ENCODE results near the gene HUS1. TPM values are rescaled to one million over a fixed set of nuclear protein-coding genes. Genes with fewer than 3 reads are reported as not detected.

HUS1 gene
- total and polyA plus RNA-seq, 2 of the 8 experiments (the other 6 are each of a cell fraction or from before 2014, with no cell fraction given): 15.0 to 33.0 TPM

DNA sequence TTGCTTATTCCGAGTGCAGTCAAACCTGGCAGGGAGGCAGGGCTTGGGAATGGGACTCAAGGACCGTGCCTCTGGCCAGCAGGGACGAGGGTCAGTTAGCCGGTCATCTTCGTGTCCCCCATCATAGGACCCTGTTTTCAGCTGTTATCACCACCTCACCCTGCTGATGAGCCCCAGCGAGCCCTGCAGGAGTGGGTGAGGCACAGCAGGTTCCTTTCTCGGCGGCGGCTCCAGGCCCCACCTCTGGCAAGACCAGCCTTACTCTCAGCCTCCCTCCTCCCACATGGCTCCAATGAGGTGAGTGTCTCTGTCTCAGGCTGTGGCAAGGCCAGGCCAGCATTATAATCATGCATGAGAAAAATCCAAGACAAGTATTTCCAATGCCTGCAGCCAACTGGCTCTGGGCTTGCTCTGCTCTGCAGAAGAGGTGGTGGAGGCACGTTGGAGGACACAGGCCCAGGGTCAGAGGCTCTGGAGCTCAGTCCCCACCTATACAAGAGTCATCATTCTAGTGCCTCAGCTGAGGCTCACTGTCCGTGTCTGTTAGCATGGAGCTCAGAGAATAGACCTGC lies 46.9 kb downstream of the HUS1 start (continued):
- TF ChIP-seq, protein P1, sequence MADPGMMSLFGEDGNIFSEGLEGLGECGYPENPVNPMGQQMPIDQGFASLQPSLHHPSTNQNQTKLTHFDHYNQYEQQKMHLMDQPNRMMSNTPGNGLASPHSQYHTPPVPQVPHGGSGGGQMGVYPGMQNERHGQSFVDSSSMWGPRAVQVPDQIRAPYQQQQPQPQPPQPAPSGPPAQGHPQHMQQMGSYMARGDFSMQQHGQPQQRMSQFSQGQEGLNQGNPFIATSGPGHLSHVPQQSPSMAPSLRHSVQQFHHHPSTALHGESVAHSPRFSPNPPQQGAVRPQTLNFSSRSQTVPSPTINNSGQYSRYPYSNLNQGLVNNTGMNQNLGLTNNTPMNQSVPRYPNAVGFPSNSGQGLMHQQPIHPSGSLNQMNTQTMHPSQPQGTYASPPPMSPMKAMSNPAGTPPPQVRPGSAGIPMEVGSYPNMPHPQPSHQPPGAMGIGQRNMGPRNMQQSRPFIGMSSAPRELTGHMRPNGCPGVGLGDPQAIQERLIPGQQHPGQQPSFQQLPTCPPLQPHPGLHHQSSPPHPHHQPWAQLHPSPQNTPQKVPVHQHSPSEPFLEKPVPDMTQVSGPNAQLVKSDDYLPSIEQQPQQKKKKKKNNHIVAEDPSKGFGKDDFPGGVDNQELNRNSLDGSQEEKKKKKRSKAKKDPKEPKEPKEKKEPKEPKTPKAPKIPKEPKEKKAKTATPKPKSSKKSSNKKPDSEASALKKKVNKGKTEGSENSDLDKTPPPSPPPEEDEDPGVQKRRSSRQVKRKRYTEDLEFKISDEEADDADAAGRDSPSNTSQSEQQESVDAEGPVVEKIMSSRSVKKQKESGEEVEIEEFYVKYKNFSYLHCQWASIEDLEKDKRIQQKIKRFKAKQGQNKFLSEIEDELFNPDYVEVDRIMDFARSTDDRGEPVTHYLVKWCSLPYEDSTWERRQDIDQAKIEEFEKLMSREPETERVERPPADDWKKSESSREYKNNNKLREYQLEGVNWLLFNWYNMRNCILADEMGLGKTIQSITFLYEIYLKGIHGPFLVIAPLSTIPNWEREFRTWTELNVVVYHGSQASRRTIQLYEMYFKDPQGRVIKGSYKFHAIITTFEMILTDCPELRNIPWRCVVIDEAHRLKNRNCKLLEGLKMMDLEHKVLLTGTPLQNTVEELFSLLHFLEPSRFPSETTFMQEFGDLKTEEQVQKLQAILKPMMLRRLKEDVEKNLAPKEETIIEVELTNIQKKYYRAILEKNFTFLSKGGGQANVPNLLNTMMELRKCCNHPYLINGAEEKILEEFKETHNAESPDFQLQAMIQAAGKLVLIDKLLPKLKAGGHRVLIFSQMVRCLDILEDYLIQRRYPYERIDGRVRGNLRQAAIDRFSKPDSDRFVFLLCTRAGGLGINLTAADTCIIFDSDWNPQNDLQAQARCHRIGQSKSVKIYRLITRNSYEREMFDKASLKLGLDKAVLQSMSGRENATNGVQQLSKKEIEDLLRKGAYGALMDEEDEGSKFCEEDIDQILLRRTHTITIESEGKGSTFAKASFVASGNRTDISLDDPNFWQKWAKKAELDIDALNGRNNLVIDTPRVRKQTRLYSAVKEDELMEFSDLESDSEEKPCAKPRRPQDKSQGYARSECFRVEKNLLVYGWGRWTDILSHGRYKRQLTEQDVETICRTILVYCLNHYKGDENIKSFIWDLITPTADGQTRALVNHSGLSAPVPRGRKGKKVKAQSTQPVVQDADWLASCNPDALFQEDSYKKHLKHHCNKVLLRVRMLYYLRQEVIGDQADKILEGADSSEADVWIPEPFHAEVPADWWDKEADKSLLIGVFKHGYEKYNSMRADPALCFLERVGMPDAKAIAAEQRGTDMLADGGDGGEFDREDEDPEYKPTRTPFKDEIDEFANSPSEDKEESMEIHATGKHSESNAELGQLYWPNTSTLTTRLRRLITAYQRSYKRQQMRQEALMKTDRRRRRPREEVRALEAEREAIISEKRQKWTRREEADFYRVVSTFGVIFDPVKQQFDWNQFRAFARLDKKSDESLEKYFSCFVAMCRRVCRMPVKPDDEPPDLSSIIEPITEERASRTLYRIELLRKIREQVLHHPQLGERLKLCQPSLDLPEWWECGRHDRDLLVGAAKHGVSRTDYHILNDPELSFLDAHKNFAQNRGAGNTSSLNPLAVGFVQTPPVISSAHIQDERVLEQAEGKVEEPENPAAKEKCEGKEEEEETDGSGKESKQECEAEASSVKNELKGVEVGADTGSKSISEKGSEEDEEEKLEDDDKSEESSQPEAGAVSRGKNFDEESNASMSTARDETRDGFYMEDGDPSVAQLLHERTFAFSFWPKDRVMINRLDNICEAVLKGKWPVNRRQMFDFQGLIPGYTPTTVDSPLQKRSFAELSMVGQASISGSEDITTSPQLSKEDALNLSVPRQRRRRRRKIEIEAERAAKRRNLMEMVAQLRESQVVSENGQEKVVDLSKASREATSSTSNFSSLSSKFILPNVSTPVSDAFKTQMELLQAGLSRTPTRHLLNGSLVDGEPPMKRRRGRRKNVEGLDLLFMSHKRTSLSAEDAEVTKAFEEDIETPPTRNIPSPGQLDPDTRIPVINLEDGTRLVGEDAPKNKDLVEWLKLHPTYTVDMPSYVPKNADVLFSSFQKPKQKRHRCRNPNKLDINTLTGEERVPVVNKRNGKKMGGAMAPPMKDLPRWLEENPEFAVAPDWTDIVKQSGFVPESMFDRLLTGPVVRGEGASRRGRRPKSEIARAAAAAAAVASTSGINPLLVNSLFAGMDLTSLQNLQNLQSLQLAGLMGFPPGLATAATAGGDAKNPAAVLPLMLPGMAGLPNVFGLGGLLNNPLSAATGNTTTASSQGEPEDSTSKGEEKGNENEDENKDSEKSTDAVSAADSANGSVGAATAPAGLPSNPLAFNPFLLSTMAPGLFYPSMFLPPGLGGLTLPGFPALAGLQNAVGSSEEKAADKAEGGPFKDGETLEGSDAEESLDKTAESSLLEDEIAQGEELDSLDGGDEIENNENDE (IDR thresholded peaks at IDR 0.05; ENCODE audit: insufficient replicate concordance, low read length): no peak
- no peak for TF ChIP-seq TAF7 (optimal IDR thresholded peaks at IDR 0.05; ENCODE audit: borderline replicate concordance, low read depth, low read length)
- no peak for TF ChIP-seq CHD1 (IDR thresholded peaks at IDR 0.05; ENCODE audit: low read depth, low read length)
- TF ChIP-seq POLR2AphosphoS5 (IDR thresholded peaks at IDR 0.05; ENCODE audit: low read depth, low read length): no peak
- TF ChIP-seq SP4 (IDR thresholded peaks at IDR 0.05; ENCODE audit: low read length): no peak
- no peak for TF ChIP-seq SP1 (IDR thresholded peaks at IDR 0.05; ENCODE audit: low read depth, low read length)
- no peak for TF ChIP-seq PHF8 (conservative IDR thresholded peaks at IDR 0.05; ENCODE audit: low read depth, low read length)
- TF ChIP-seq RFX5 (IDR thresholded peaks at IDR 0.05; ENCODE audit: borderline replicate concordance, low read depth, low read length): no peak
- no peak for TF ChIP-seq HDAC6 (IDR thresholded peaks at IDR 0.05; ENCODE audit: low read depth, low read length)
- TF ChIP-seq SAP30 (IDR thresholded peaks at IDR 0.05; ENCODE audit: insufficient read depth, insufficient replicate concordance, low read length): no peak
- TF ChIP-seq EGR1 (IDR thresholded peaks at IDR 0.05; ENCODE audit: borderline replicate concordance, low read depth, low read length): no peak
- TF ChIP-seq FOSL1 (IDR thresholded peaks at IDR 0.05; ENCODE audit: insufficient read depth, low read depth, low read length): no peak
